Ovary (tissue), 9 donors: Measurements from ENCODE around the gene RASSF5. TPM values are rescaled to one million over a fixed set of nuclear protein-coding genes. Genes with fewer than 3 reads are reported as not detected.
"Not testable (repeated sequence)": the region's sequence is repeated elsewhere in the genome, so short reads cannot be mapped to it uniquely, and the experiment has no call there.

Experiments used
- DNase-seq, 5 donors: peaks; one replicate each; pipeline ENCODE4 v3.0.0-alpha.2; 2019 to 2020
- H3K27ac ChIP-seq, 2 donors: fragments of 200-600 bp; one replicate each; pipeline versions ENCODE4 v1.5.1 to v1.8.0; 2019 to 2022
- H3K27me3 ChIP-seq: fragments of 200-600 bp; one replicate; pipeline ENCODE4 v1.8.0; 2022
- H3K36me3 ChIP-seq: fragments of 200-600 bp; sonication (generic); one replicate; pipeline ENCODE4 v1.5.1; 2019
- H3K4me1 ChIP-seq: one replicate; pipeline ENCODE4 v1.8.1; 2013; ENCODE audit warnings: mild to moderate bottlenecking, moderate library complexity; ENCODE audit not compliant: insufficient read depth
- H3K4me3 ChIP-seq: fragments of 200-600 bp; sonication (generic); one replicate; pipeline ENCODE4 v1.5.1; 2017
- H3K9me3 ChIP-seq, 2 donors: fragments of 200-600 bp in 1 of 2; sonication (generic) in 1 of 2; one replicate each; pipeline versions ENCODE4 v1.5.1 to v1.8.1; 2013 to 2019; ENCODE audit warnings: mild to moderate bottlenecking in 1 of 2, moderate library complexity in 1 of 2
- CTCF ChIP-seq, 3 donors: fragments of 450-650 bp in 2 of 3; fragments of 200-600 bp in 1 of 3; IDR thresholded peaks; one replicate each; pipeline versions ENCODE4 v1.5.1 to v1.8.0; 2016 to 2022; ENCODE audit warnings: antibody characterized with exemption in 3 of 3, mild to moderate bottlenecking in 1 of 3
- EP300 ChIP-seq: sonication (generic); formaldehyde crosslinking; IDR thresholded peaks from one replicate; pipeline ENCODE4 v1.6.1; 2017; ENCODE audit warnings: antibody characterized with exemption
- POLR2A ChIP-seq: fragments of 450-650 bp; IDR thresholded peaks from one replicate; pipeline ENCODE4 v1.6.1; 2017; ENCODE audit warnings: antibody characterized with exemption, mild to moderate bottlenecking, moderate library complexity
- WGBS, 3 donors: extraction: QIAGEN DNeasy Blood & Tissue Kit in 1 of 3; methylation state at CpG; one replicate each; pipeline versions ENCODE4 v1.1.5 to v1.1.7; 2013 to 2017; 5-methylcytosine and 5-hydroxymethylcytosine counted together
- intact Hi-C, 4 donors: fragments of 100-400 bp; cut with DNase I; formaldehyde crosslinking; loops; one replicate each; pipeline versions ENCODE4 v1.11.0 to v1.15.1; 2022 to 2023
- polyA plus RNA-seq, 2 donors: library from polyadenylated mRNA; stranded (reverse); fragments of 200-250 nt in 1 of 2; fragments of 350-450 nt in 1 of 2; fragmentation: Illumina TruSeq in 1 of 2; extraction: RNeasy Lipid Tissue Mini Kit (QIAGEN cat#74804) in 1 of 2; gene quantifications; one replicate each; pipeline ENCODE4 v1.2.3, GENCODE V29; 2013 to 2014
- total RNA-seq, 7 donors: library from RNA; depleted of rRNA in 2 of 7; stranded (reverse); fragments of >200 nt in 2 of 7; fragmentation: NEBNext Ultra II Directional in 3 of 7; extraction: Animal tissue kit (Norgen Biotek cat#: 25700) in 3 of 7; gene quantifications; one replicate each; pipeline versions ENCODE4 v1.1.0 to v1.2.4, GENCODE V29; 2016 to 2023
- donor health status: DM: no; HTN: no; CAD: no; lungs with moderate emphysema.
- donor health status: DM: no; HTN: no; CAD: no.
- donor health status: Bipolar disorder and iron deficiency.
- donor health status: DM: yes; HTN: yes; CAD: no.
- donor health status: DM: no; HTN: no; CAD: no.
- donor health status: DM: yes; HTN: yes; CAD: no.

Gene RASSF5
- total and polyA plus RNA-seq, 9 donors: 1.8 to 11.8 (median 5.3) TPM

GRCh38 chr1:206578978-206579374 is 71.6 kb downstream of the RASSF5 start:
- H3K27ac ChIP-seq: no peak overlapping the region
- H3K9me3 ChIP-seq: no peaks in the 10 kb centered on the region
- no peak overlapping the region for H3K4me3 ChIP-seq
- no peaks in the 10 kb centered on the region for H3K27me3 ChIP-seq
- 90 to 92% (median 91%) methylated on average over 4 of the region's 4 CpGs for WGBS, 3 donors
- TF ChIP-seq EP300 (no peak), CTCF (IDR thresholded peaks at IDR 0.05) (no peak), POLR2A (no peak)
- no peaks in the 10 kb centered on the region for H3K4me1 ChIP-seq
- no peaks in the 10 kb centered on the region for H3K36me3 ChIP-seq
- intact Hi-C loops: no loop called here
- no peak for DNase-seq

DNA sequence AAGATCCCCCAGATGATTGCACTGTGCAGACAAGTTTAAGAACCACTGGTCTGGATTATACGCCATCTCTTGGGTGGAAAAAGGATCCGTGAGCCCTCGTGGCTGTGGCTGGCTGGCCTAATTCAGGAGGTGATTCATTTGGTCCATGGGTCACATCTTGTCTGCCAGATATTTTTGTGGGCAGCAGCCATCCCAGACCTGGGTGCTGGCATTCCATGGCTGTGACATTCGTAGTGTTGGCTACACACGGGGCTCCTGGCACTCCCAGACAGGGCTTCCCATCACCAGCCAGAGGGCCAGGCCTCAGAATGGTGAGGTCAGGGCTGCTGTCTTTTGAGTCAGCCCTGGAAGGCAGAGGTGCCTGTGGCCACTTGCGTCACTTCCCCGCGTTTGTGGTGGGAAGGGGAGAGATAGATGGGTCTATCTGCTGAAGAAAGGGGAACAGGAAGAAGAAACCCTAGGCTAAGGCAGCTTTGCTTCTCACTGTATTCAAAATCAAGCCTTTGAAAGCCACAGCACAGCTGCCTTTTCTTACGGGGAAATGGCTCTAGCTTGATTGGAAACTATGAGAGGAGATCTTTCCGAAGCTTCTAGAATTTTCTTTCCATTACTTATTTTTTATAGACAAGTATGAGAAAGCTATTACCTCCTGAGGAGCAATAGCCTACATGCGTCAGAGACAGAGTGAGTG is 72.6 kb downstream of the RASSF5 start:
- WGBS, 3 donors: 85 to 90% (median 89%) methylated on average over 11 of the region's 11 CpGs
- H3K9me3 ChIP-seq: no peaks in the 10 kb centered on the region
- H3K4me3 ChIP-seq: no peak overlapping the region
- no peak overlapping the region for H3K27ac ChIP-seq
- no peaks in the 10 kb centered on the region for H3K36me3 ChIP-seq
- DNase-seq: no peak
- H3K4me1 ChIP-seq: no peaks in the 10 kb centered on the region
- TF ChIP-seq EP300: no peak
- no peak for TF ChIP-seq CTCF (IDR thresholded peaks at IDR 0.05)
- TF ChIP-seq POLR2A: no peak
- no peaks in the 10 kb centered on the region for H3K27me3 ChIP-seq
- intact Hi-C loops: loop anchor here in 3 of 4 donors (5.0 kb wide), 2 partner anchors 38 to 88 kb away; no protein-coding TSS in a partner anchor

GRCh38 chr1:206580438-206581113 is 73.2 kb downstream of the RASSF5 start:
- Histone ChIP-seq H3K36me3 (no peaks in the 10 kb centered on the region), H3K27ac (no peak overlapping the region), H3K9me3 (no peaks in the 10 kb centered on the region), H3K4me1 (no peaks in the 10 kb centered on the region), H3K4me3 (no peak overlapping the region), H3K27me3 (no peaks in the 10 kb centered on the region)
- DNase-seq: no peak
- 92 to 96% (median 93%) methylated on average over 8 of the region's 8 CpGs for WGBS, 3 donors
- TF ChIP-seq POLR2A (no peak), EP300 (no peak), CTCF (IDR thresholded peaks at IDR 0.05) (no peak)
- intact Hi-C loops: loop anchor here in 3 of 4 donors (5.0 kb wide), 2 partner anchors 38 to 88 kb away; no protein-coding TSS in a partner anchor

DNA sequence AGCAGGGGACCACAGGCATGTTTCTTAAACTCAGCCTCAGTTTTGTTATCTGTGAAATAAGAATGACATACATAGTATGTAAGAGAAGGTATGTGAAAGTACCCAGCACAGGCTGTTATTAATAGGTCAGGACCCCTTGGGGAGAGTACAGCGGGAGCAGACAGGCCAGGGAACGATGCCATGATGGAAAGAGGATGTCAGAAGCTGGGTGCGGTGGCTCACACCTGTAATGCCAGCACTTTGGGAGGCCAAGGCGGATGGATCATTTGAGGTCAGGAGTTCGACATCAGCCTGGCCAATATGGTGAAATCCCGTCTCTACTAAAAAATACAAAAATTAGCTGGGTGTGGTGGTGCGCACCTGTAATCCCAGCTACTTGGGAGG is 73.8 kb downstream of the RASSF5 start:
- 88 to 97% (median 97%) methylated on average over 7 of the region's 7 CpGs for WGBS, 3 donors
- H3K4me3 ChIP-seq, DNase-seq, H3K36me3 ChIP-seq, H3K4me1 ChIP-seq, H3K9me3 ChIP-seq, H3K27ac ChIP-seq, H3K27me3 ChIP-seq: not testable (repeated sequence)
- intact Hi-C loops: loop anchor here in 3 of 4 donors (5.0 kb wide), 2 partner anchors 39 to 89 kb away; no protein-coding TSS in a partner anchor

DNA sequence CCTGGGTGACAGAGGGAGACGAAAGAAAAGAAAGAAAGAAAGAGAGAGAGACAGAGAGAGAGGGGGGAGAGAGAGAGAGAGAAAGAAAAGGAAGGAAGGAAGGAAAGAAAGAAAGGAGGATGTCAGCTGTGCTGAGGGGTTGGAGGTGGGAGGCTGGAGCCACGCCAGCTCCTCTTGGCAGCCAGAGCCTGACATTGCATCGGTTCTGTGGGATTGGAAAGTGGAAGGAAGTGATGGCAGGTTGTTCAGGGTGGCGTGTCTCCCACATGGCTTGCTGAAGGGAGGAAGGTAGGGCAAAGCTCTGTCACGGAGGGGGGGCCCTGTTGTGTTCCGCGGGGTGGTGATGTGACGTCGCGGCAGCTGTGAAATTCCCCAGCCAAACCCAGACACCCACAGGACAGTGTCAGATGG is 74.2 kb downstream of the RASSF5 start:
- Histone ChIP-seq H3K4me3 (no peak overlapping the region), H3K36me3 (no peaks in the 10 kb centered on the region), H3K9me3 (no peaks in the 10 kb centered on the region), H3K27me3 (no peaks in the 10 kb centered on the region), H3K4me1 (no peaks in the 10 kb centered on the region), H3K27ac (no peak overlapping the region)
- intact Hi-C loops: loop anchor here in 3 of 4 donors (5.0 kb wide), 2 partner anchors 39 to 89 kb away; no protein-coding TSS in a partner anchor
- 39 to 56% (median 44%) methylated on average over 10 of the region's 10 CpGs for WGBS, 3 donors
- no peak for DNase-seq
- TF ChIP-seq EP300: no peak
- no peak for TF ChIP-seq CTCF (IDR thresholded peaks at IDR 0.05)
- TF ChIP-seq POLR2A: no peak
